HG02642 (cell line): ENCODE results near the gene PRPF31.

Experiments
- ATAC-seq: cut with Tn5 transposase; IDR thresholded peaks from one replicate; pipeline ENCODE4 v1.9.1; 2021; ENCODE audit warnings: mild to moderate bottlenecking; ENCODE audit not compliant: unreplicated experiment, poor library complexity

PRPF31 gene

DNA sequence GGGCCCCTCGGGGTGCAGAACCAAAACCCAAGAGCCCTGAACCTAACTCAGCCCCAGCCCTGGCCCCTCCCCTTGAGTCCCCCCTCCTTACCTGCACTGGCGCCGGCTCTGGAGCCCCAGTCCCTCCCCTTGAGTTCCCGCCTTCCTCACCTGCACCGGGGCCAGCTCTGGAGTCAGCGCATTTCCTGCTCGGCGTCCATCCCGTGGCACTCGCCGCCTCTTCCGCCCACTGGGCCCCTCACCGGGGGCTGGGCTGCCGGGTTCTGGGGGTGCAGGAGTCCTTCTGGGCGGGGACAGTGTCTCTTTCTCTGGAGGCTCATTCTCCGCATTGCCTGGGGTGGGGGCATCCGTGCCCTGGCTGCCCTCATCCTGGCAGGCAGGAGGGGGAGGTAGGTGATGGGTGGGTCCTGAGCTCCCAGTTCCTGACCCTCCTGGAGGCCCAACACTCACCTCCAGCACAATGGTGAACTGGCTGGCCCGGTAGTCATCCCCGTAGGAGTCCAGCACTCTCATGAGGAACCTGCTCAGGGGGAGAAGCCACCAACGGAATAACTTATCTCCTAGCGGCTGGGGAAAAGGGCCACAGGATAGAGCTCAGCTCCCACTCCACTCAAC, 7.6 kb upstream of the PRPF31 start:
- ATAC-seq, result no peak

DNA sequence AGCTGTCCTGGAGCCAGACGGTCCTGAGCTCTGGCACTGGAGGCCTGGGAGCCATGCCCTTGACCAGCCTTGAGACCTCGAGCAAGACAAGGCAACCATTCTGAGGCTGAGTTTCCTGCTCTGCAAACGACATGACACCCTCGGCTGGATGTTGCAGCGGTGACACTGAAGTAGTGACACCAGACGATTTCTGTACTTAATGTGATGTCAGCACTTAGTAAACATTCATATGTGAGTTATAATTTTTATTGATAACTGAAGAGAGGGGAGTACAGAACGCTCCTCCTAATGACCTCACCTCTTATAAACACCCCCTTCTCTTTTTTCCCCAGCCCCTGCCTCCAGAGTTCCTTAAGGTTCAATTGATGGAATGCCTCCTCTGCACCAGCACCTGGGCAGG, 7.1 kb upstream of the PRPF31 start:
- ATAC-seq, result no peak

DNA sequence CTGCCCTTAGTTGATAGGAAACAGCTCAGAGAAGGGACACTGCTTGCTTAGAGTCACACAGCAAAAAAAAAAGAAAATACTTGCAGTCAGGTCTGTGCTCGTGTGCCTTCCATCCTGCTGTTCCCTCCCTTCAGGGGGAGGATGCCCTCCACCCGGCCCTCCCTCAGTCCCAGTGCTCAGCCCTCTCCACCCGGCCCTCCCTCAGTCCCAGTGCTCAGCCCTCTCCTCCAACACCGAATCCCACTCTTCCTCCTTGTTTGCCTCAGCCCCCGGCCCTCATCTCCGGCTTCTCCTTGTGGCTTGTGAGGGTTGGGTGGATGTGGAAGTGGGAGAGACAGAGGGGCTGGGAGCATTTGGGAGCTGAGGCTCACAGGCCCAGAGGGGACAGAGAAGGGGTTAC, 5.9 kb upstream of the PRPF31 start:
- ATAC-seq, result no peak

DNA sequence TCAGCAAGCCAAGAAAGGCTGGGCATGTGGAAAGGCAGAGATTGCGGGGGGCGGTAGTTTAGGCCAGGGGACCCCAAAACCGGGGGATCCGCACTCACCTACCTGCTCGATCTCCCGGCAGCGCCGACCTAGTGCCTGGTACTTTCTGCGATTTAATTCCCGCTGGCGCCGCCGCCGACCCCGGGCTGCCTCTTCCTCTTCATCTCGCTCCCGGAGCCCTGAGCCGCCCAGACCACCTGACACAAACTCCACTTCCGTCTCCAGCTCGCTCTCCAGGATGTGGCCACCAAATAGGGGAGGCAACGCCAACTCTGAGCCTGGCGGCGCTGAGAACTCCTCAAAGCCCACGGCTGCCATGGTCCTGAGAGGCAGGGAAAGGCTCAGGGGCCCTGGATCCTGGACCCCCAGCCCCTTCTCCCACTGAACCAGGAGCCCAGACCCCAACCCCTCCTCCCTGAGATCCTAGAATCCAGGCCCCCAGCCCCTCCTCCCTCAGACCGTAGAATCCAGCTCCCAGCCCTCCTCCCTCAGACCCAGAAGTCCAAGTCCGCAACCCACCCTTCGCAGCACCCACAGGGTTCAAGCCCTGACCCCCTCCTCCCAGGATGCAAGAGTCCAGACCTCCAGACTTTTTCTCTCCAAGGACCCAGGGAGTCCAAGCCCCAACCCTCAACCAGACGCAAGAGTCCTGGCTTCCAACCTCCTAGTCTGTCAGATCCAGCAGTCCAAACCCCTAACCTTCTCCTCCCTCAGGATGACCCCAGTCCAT, 1.0 kb upstream of the PRPF31 start:
- ATAC-seq, result no peak

DNA sequence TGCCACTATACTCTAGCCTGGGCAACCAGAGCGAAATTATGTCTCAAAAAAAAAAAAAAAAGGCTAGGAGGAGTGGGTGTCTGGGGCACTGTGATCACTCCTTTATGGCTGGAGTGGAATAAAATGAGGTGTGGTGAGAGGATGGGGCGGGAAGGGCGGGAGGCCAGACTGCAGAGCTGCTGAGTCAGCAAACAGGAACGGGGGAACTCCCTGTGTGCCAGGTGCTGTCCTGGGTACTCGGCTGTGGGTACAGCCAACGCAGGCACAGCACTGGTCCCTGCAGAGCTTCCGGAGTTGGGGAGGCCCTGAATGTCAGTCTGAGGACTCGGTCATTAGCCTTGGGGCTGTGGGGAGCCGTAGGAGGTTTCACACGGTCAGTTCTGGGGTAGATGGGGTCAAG, 5.7 kb downstream of the PRPF31 start:
- no peak for ATAC-seq

DNA sequence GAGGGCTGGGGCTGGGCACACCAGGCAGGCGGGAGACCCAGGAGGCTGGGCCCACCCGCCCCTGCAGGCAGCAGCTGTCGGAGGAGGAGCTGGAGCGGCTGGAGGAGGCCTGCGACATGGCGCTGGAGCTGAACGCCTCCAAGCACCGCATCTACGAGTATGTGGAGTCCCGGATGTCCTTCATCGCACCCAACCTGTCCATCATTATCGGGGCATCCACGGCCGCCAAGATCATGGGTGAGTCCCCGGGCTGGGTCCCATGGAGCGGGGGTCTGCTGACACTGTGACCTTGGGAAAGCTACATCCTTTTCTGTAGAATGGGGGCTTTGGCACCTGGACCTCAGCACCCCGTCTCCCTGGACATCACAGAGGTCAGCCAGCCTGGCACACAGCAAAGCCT, 8.1 kb downstream of the PRPF31 start:
- ATAC-seq, result no peak

DNA sequence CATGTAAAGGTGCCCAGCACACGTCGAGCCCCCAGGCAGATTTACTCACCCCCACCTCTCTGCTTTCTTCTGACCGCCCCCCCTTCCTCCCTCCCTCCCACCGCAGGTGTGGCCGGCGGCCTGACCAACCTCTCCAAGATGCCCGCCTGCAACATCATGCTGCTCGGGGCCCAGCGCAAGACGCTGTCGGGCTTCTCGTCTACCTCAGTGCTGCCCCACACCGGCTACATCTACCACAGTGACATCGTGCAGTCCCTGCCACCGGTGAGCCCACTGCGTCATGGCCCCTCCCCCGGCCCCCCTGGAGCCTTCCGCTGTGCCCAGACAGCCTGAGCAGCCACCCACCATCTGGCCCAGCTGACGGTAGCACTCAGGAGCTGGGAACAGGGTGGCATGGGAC, 8.8 kb downstream of the PRPF31 start:
- ATAC-seq, result no peak

DNA sequence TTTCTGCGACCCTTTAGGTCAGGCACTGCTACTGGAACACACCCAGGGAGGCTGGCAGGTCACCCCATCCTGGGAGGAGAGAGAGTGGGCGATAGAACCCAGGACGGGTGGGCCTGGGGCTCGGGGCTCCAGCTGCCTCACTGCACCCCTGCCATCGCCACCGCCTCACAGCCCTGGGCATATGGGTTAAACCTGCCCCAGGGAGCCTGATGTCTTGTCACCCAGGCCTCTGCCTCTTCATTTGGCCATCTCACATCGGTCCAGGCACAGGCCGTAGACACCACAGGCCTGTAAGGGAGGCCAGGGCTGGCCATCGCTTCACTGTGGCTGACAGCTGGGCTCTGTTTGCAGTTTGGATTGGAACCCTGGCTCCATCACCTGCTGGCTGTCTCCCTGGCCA, 10.2 kb downstream of the PRPF31 start:
- no peak for ATAC-seq

DNA sequence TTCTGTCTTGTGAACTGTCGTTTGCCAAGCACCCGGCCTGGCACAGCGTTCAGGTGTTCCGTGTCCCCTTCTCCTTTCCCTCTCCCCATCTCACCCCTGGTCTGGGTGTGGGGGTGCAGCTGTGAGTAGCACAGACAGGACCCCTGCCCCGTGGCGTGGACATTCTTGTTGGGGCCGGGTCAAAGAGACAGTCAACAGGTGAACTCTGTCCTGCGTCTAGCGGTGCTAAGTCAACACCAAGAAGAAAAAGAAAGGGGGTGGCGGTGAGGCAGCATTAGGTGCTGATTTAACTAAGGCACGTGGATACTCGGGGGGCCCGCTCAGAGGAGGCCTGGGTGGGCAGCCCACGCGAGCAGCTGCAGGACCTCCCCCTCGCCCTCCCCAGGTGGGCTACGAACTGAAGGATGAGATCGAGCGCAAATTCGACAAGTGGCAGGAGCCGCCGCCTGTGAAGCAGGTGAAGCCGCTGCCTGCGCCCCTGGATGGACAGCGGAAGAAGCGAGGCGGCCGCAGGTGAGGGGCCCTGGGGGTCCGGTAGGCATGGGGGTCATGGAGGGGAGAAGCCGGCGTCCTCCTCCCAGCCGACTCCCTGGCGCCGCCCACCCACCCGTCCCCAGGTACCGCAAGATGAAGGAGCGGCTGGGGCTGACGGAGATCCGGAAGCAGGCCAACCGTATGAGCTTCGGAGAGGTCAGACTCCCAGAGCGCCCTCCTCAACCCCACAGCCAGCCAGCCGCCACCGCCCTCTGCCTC, 12.3 kb downstream of the PRPF31 start:
- no peak for ATAC-seq

DNA sequence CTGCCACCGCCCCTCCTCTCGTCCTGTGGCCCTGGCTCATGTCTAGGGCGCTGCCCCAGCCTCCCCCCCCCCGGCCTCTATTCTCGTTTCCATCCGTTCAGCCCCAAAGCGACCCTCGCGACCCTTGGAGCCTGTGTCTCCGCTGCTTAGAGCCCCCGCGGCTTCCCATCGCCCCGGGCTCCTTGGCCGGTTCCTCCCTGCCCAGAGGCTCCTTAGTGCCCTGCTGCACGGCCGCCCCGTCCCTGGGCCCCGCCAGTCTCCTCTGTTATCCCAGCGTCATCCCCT, 12.8 kb downstream of the PRPF31 start:
- ATAC-seq, result no peak

DNA sequence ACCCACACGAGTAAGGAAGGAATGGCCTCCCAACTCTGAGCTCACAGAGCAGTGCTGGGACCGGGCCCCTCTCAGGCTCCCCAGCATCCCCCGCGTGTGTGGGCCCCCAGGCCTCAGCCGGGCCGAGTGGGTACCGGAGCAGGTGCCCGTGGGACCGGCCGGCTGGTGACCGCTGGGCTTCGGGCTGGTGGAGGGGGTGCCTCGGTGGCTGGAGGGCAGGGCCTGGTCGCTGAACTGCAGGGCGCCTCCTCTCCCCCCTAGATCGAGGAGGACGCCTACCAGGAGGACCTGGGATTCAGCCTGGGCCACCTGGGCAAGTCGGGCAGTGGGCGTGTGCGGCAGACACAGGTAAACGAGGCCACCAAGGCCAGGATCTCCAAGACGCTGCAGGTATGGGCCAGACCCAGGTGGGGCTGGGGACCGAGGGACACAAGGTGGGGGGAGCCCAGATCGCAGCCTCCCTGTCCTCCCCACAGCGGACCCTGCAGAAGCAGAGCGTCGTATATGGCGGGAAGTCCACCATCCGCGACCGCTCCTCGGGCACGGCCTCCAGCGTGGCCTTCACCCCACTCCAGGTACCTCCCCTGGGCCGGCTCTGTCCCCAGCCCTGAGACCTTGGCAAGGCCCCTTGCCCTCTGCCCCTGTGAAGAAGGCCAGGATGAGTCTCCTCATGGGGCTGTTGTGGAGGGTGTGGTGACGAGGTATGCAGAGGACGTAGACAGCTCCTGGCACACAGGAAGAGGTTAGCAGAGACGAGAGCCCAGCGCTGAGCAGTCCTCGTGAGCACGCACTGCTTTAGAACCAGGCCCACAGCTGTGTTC, 13.5 kb downstream of the PRPF31 start:
- ATAC-seq, result no peak

DNA sequence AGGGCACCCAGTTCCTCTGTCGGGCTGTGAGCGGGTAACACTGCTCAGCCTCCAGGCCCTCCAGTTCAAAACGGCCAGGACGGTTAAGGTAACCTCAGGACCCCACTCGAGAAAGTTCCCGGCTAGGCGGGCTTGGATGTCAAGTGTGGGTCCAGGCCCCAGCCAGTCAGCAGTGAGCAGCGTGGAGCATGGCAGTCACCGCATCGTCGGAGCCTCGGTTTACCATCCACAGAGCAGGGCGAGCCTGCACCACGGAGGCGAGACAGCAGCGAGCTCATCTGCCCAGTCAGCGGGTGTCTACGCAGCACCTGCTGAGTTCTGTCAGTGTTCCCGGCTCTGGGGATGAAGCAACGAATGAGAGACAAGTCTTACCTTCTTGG, 14.1 kb downstream of the PRPF31 start:
- ATAC-seq, result no peak

DNA sequence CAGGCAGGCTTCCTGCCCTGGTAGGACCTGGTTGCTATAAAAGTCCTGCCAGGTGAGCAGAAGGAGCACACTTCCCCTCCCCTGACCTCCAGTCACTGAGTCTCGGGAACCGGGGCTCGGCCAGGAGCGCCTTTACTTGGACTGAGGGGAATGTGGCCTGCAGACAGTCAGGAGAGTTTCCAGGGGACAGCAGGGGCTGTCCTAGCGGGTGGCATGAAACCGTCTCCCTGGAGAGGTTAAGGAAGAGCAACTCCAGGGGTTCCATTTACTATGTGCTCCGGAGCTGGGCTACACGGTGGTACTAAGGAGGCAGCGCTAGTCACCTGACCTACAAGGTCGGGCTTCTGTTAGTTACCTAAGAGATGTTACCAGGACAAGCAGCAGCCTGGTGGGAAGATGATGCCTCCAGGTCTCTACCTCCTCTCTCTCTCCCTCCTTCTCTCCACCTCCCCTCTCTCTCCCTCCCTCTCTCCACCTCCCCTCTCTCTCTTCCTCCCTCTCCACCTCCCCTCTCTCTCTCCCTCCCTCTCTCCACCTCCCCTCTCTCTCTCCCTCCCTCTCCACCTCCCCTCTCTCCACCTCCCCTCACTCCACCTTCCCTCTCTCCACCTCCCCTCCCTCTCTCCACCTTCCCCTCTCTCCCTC, 17.9 kb downstream of the PRPF31 start:
- no peak for ATAC-seq

DNA sequence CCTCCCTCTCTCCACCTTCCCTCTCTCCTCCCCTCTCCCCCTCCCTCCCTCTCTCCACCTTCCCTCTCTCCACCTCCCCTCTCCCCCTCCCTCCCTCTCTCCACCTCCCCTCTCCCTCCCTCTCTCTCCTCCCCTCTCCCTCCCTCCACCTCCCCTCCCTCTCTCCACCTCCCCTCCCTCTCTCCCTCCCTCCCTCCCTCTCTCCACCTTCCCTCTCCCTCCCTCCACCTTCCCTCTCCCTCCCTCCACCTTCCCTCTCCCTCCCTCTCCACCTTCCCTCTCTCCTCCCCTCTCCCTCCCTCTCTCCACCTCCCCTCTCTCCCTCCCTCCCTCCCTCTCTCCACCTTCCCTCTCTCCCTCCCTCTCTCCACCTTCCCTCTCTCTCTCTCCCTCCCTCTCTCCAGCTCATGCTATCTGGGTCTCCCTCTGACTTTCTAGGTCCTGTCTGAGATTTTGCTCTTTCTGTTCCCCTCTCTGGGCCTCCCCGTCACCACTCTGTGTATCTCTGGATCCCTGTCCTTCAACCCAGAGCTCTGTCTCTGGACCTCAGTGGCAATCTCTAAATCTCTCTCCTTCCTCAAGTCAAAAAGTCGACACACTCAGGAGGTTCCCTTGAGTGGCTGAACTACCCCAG, 18.5 kb downstream of the PRPF31 start:
- no peak for ATAC-seq

DNA sequence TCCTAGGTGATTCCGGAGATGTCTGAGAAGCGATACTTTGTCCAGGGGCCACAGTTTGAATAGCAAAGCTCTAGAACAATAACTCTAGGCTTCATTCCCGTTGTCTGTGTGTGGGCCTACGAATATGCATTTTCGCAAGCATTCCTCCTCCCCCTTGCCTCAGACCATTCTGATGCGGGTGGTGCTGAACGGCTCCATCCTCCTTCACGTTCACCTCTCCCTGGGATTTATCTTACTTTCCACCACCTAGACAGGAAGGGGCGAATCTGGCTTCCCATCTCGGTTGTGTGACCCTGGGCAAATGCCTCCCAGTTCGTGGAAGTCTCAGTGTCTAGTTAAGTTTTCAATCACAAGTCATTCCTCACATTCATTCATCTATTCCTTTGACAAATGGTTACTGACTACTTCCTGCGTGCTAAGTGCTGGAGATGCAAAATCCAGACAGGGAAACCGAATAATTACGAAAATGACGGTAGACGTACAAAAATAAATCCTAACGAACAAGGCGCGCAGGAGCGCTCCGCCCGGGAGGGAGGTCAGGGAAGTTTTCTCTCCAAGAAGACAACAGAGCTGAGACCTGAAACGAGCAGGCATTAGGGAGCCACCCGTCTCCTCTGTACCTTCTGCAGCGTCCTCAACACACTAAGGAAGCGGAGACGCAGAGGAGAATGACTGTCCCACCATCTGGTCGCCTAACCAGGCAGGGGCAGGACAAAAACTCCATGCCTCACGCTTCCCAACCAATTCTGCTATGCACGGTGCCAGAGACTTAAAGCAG, 20.7 kb downstream of the PRPF31 start:
- no peak for ATAC-seq

DNA sequence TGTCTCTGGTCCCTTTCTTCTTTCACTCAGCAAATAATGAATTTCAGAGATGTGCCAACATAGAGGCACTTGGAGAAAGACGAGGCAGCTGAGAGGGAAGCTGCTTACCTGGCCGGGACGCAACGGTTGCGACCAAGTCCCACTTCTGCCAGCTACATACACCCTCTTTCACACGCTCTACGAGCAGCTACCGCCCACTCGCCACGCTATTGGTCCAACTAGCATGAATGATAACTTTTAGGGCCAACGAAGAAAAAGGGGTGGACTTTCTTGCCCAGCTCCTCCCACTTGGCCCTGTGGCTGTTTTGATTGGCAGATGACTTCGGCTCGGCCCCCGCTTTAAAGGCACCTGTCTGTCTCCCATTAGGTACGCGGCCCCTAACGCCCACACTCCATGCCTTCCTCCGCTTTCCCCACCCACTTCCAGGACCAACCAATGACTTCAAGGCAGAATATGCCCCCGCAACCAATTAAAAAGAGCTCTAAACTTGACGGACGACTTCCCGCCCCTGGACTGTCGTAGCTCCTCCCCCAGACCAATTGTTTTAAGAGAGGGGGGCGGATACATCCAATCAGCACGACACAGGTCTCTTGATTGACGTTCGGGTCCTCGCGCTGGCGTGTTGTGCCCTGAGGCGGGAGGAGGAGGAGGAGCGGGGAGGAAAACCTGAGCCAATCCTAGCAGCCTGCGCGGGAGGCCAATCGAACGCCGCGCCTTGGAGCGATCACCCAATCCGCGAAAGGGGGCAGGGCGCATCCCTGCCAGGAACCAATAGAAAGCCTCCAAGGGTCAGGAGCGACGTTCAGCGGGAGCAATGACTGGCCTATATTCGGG, 21.5 kb downstream of the PRPF31 start:
- peak; percentile 82 for ATAC-seq

DNA sequence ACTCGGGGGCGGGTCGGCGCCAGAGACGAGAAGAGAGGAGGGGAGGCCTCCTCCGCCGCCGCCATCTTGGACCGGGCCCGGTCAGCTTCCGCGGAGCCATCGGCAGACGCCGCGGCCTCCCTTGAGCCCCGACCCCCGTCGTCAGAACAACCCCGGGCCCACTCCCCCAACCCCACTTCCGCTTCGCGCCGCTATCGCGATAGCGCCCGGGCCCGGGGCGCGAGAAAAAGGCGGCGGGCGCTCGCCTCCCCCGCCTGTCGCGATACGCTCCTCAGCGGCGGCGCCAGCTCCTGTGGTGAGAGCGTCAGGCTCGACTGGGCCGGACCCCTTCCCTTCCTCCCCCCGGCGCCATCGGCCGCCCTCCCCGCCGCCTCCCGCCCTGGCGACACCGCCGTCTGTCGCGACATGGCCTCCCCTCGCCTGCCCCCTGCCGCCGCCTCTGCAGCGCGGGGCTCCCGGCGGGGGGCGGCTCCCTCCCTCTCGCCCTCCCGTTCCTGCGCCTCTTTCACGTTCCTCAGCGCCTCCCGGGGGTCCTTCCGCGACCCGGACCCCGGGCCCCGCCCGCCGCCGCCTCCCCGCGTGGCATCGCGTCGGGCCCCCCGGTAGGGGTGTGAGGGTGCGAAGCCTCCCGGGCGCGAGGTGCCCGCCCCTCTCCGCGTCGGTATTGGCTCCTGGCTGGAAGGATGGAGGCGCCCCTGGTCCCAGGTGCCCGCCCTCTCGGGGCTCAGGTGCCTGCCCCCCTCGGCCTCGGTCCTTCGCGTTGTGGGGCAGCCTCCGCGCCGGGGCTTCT, 22.3 kb downstream of the PRPF31 start, which contains the start of gene CNOT3:
TSS of gene CNOT3 (plus strand) at position 64 of the 790 bp plus-strand sequence. CDS start 5,217 bp downstream, outside the sequence.
- no peak for ATAC-seq
